Activated T-cell treated with anti-CD3 and anti-CD28 coated beads, Interleukin-2, amount 50 U/mL, for 72 hours (primary cell): ENCODE results near the gene ATP10A. TPM values are rescaled to one million over a fixed set of nuclear protein-coding genes. Genes with fewer than 3 reads are reported as not detected.

Source experiments
- ATAC-seq, 2 donors: fragments of 150-1000 bp; cut with Tn5 transposase; replicated peaks in 1 of 2; 2 replicates each; pipeline ENCODE4 v1.10.0; 2021; ENCODE audit warnings: moderate library complexity in 2 of 2, mild to moderate bottlenecking in 1 of 2
- DNase-seq, 2 donors: peaks; one replicate each; pipeline ENCODE4 v3.0.0; 2021 to 2022; ENCODE audit warnings: mixed read lengths in 1 of 2
- H3K27ac Mint-ChIP-seq: one replicate; pipeline ENCODE4 v1.8.0; 2022; ENCODE audit warnings: mild to moderate bottlenecking, moderate library complexity, mixed read lengths
- H3K27me3 Mint-ChIP-seq: one replicate; pipeline ENCODE4 v1.8.0; 2022; ENCODE audit warnings: low read depth, mixed read lengths
- H3K36me3 Mint-ChIP-seq, 2 donors: one replicate each; pipeline ENCODE4 v1.8.0; 2022; ENCODE audit warnings: mixed read lengths in 2 of 2, mild to moderate bottlenecking in 1 of 2; ENCODE audit not compliant: insufficient read depth in 2 of 2
- H3K4me1 Mint-ChIP-seq: one replicate; pipeline ENCODE4 v1.8.0; 2022; ENCODE audit warnings: low read depth, mixed read lengths
- H3K4me3 Mint-ChIP-seq, 2 donors: one replicate each; pipeline ENCODE4 v1.8.0; 2022; ENCODE audit warnings: mild to moderate bottlenecking in 2 of 2, mixed read lengths in 2 of 2, moderate library complexity in 2 of 2
- H3K9me3 Mint-ChIP-seq, 2 donors: one replicate each; pipeline ENCODE4 v1.8.0; 2022; ENCODE audit warnings: mixed read lengths in 2 of 2
- total RNA-seq, 2 donors: library from RNA; stranded (reverse); gene quantifications; one replicate each; pipeline ENCODE4 v1.2.3, GENCODE V29; 2022

Gene ATP10A
- total RNA-seq, 2 donors from 2014 or later: 21.9 to 25.6 TPM

DNA sequence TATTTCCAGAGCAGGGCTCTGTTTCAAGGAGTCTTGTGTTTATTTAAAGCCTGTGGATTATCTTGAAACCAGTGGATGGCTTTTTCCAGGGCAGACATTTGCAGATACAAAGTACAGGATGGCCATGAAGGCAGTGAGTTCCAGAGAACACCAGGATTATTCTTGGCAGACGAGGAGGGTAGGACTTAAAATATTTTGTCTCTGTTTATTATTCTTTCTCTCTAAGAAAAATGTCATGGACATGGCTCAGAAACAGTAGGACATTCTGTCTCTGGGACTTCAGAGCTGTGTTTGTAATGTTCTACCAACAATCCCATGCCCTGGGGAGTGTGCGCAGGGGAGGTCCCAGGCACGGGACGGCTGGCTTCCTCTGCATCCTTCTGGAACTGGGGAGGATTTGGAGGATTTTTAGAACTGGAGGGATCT is 125.9 kb downstream of the ATP10A start:
- Mint-ChIP-seq H3K27me3 (no peaks in the 10 kb centered on the region), H3K4me1 (peaks cover 20% of the 10 kb centered on the region), H3K36me3 (peaks cover 0 to 2% of the 10 kb centered on the region in 2 donors), H3K27ac (no peak overlapping the region), H3K4me3 (no peak overlapping the region), H3K9me3 (no peaks in the 10 kb centered on the region)
- no peak for DNase-seq
- no peak for ATAC-seq

DNA sequence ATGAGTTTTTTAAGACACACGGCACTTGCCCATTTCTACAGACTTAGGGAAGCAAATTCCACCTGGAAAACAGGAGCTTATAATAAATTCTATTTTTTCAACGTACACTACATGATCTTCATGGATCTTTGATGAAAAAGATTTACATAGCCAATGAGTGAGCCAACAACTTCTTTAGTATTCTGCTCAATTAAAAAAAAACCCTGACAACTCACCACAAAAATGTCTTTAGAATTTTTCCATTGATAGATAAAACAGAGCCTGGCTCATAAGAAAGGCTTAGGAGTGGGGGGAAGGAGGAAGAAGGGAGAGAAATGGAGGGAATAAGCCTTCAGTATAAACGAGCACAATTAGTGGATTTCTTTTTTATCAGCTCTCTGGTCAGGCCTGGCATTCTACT is 126.7 kb downstream of the ATP10A start:
- ATAC-seq (no peak), DNase-seq (no peak)
- Mint-ChIP-seq H3K4me3 (no peak overlapping the region), H3K9me3 (no peaks in the 10 kb centered on the region), H3K4me1 (peaks cover 20% of the 10 kb centered on the region), H3K27ac (no peak overlapping the region), H3K27me3 (no peaks in the 10 kb centered on the region), H3K36me3 (peaks cover 0 to 2% of the 10 kb centered on the region in 2 donors)

- H3K27ac Mint-ChIP-seq: no peak overlapping the region
- peaks cover 15% of the 10 kb centered on the region for H3K4me1 Mint-ChIP-seq
- H3K4me3 Mint-ChIP-seq: no peak overlapping the region
- H3K9me3 Mint-ChIP-seq: no peaks in the 10 kb centered on the region
- peaks cover 0 to 2% of the 10 kb centered on the region in 2 donors for H3K36me3 Mint-ChIP-seq
- DNase-seq (no peak), ATAC-seq (no peak)
- no peaks in the 10 kb centered on the region for H3K27me3 Mint-ChIP-seq
Measured at GRCh38 chr15:25735550-25736384, 127.4 kb downstream of the ATP10A start.

DNA sequence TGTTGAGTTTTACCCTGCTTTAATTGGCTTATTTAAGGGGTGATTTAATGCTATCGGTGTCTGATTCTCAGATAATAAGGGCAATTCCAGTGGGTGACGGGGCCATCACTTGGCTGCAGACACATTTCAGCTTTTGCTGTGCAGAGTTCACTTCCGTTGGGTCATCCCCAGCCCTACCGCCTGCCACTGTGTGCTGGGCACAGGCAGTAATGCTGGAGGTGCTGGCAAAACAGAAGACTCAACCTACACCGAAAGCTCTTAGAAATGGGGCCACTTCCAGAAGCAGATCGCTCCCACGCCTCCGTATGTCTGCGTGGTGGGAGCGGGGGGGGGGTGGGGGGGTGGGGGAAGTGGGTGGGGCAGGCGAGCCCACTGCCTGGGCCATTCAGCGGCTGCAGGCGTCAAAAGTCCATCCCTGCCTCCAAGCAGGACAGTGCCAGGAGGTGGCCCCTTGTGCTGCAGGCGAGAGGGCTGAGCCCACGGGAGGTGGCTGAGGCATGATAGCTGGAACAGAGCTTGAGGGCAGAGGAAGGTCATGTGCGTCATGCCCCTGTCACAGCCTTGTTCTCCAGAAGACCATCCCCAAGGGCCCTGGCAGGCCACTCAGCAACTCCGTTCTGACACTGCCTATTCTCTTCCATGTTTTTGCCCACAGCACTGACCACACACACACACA is 128.3 kb downstream of the ATP10A start:
- Mint-ChIP-seq H3K27ac (no peak overlapping the region), H3K27me3 (no peaks in the 10 kb centered on the region), H3K9me3 (no peaks in the 10 kb centered on the region), H3K4me3 (no peak overlapping the region), H3K4me1 (peaks cover 6% of the 10 kb centered on the region), H3K36me3 (peaks cover 0 to 2% of the 10 kb centered on the region in 2 donors)
- no peak for ATAC-seq
- no peak for DNase-seq

- no peaks in the 10 kb centered on the region for H3K9me3 Mint-ChIP-seq
Measured at GRCh38 chr15:25733856-25734679, 129.1 kb downstream of the ATP10A start.

GRCh38 chr15:25733036-25733855 is 129.9 kb downstream of the ATP10A start:
- no peak for DNase-seq
- H3K4me3 Mint-ChIP-seq: no peak overlapping the region
- no peaks in the 10 kb centered on the region for H3K9me3 Mint-ChIP-seq
- no peak for ATAC-seq
- H3K27me3 Mint-ChIP-seq: no peaks in the 10 kb centered on the region
- no peaks in the 10 kb centered on the region for H3K4me1 Mint-ChIP-seq
- no peak overlapping the region for H3K27ac Mint-ChIP-seq
- peaks cover 0 to 2% of the 10 kb centered on the region in 2 donors for H3K36me3 Mint-ChIP-seq

More at GRCh38 chr15:25733856-25734679, 129.1 kb downstream of the ATP10A start:
- DNase-seq (no peak), ATAC-seq (no peak)
- Mint-ChIP-seq H3K27me3 (no peaks in the 10 kb centered on the region), H3K4me3 (no peak overlapping the region), H3K4me1 (no peaks in the 10 kb centered on the region), H3K36me3 (peaks cover 0 to 2% of the 10 kb centered on the region in 2 donors), H3K27ac (no peak overlapping the region)

DNA sequence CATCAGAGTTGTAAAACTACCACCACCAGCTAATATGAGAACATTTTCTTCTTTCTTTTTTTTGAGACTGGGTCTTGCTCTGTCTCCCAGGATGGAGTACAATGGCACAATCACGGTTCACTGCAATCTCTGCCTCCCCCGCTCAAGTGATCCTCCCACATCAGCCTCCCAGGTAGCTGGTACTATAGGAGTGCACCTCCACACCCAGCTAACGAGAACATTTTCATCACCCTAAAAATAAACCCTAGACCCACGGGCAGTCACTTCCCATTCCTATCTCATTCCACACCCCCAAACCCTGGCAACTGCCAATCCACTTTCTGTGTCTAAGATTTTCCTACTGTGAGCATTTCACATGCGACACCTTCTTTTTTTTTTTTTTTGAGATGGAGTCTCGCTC is 130.9 kb downstream of the ATP10A start:
- no peaks in the 10 kb centered on the region for H3K4me1 Mint-ChIP-seq
- no peaks in the 10 kb centered on the region for H3K9me3 Mint-ChIP-seq
- ATAC-seq (no peak), DNase-seq (no peak)
- no peak overlapping the region for H3K4me3 Mint-ChIP-seq
- H3K27me3 Mint-ChIP-seq: no peaks in the 10 kb centered on the region
- H3K36me3 Mint-ChIP-seq: peaks cover 0 to 2% of the 10 kb centered on the region in 2 donors
- no peak overlapping the region for H3K27ac Mint-ChIP-seq

GRCh38 chr15:25731411-25731810 is 131.7 kb downstream of the ATP10A start:
- no peak overlapping the region for H3K27ac Mint-ChIP-seq
- no peaks in the 10 kb centered on the region for H3K9me3 Mint-ChIP-seq
- H3K4me3 Mint-ChIP-seq: no peak overlapping the region
- ATAC-seq (no peak), DNase-seq (no peak)
- no peaks in the 10 kb centered on the region for H3K4me1 Mint-ChIP-seq
- H3K36me3 Mint-ChIP-seq: peaks cover 0 to 2% of the 10 kb centered on the region in 2 donors
- no peaks in the 10 kb centered on the region for H3K27me3 Mint-ChIP-seq

DNA sequence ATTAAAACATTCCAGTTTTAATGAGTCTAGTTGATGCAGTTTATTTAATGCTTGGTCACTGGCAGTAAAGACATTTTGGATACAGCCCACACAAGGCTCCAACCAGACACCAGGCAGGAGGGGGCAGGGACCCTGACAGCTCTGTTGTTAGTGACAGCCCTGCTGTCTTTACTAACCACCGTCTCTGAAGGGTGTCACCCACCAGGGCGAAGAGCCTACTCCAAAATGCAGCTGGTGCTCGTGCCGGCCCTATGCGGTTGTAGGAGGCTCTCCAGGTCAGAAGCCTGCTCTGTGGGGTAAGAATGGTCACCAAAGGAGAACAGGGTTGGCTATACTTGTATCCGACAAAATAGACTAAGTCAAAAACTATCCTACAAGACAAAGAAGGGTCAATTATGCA is 132.2 kb downstream of the ATP10A start:
- Mint-ChIP-seq H3K36me3 (peaks cover 0 to under 1% of the 10 kb centered on the region in 2 donors), H3K9me3 (no peaks in the 10 kb centered on the region), H3K27ac (no peak overlapping the region), H3K27me3 (no peaks in the 10 kb centered on the region), H3K4me1 (no peaks in the 10 kb centered on the region), H3K4me3 (no peak overlapping the region)
- ATAC-seq (no peak), DNase-seq (no peak)

DNA sequence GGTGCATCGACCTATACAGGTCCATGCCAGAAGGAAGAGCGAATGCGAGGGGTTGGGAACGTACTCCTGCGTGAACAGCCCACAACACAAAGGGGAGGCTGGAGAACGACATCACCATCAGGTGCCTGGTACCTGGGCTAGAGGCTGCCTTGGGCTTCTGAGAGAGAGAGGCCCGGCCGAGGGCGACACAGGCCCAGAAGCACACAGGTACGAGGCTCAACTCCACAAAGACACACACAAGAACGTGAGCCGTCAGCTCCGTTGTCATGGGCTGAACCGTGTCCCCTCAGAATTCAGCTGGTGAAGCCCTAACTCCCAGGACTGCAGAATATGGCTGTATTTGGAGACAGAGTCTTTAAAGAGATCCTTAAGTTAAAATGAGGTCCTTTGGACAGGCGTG is 134.3 kb downstream of the ATP10A start:
- Mint-ChIP-seq H3K36me3 (peaks cover 0 to 4% of the 10 kb centered on the region in 2 donors), H3K27me3 (no peaks in the 10 kb centered on the region), H3K4me3 (no peak overlapping the region), H3K9me3 (no peaks in the 10 kb centered on the region), H3K27ac (no peak overlapping the region), H3K4me1 (no peaks in the 10 kb centered on the region)
- ATAC-seq (no peak), DNase-seq (no peak)

DNA sequence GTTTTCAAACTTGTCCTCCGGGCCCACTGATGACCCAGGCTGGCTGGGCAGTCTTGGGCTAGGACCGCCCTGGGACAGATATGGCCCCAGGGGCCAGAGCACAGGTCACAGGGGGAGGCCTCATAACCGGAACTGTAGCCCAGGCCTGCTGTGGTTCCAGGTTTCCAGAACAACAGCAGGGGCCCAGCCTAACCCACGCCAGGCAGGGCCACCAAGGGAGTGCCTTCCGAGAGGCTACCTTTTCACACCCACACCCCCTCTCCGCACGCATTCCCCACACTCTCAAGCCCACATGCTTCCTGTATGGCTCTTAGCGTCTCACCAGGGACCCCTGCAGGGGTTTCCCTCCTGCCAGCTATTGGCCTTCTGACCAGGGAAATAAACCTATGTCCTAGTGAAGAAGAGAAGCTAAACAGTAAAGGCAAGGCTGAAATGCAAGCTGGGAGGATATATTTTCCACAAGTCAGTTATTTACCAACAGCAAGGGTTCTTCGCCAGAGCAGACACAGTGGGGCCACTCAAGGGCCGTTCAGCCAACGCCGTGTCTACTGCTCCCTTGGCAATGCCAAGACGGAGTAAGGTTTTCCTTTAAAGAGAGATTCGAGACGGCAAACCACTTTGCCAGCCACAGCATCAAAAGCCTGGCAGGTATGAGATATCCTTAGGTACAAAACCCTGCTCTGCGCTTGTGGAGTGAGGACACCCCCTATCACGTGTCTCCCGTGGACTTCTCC is 135.1 kb downstream of the ATP10A start:
- Mint-ChIP-seq H3K27me3 (no peaks in the 10 kb centered on the region), H3K36me3 (peaks cover 0 to 4% of the 10 kb centered on the region in 2 donors), H3K27ac (no peak overlapping the region), H3K4me1 (no peaks in the 10 kb centered on the region), H3K9me3 (no peaks in the 10 kb centered on the region), H3K4me3 (no peak overlapping the region)
- ATAC-seq: no peak
- DNase-seq: no peak

DNA sequence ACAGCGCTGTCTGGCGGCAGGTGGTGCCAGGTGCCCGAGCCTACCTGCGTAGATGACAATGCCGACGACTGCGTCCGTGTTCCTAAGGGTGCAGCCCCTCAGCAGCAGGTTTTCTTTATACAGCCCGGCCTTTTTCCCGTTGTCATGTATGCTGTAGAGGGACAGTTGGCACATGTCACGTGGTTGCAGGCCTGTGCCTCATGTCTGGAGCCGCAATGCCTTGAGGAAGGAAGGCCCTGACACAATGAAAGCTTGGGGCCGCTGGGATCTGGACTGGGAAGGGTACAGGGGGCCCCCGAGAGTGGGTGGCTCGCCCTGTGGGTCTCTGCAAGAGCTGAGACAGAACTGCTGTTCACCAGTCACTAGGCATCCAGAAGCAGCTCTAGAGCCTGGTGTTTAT is 136.0 kb downstream of the ATP10A start:
- Mint-ChIP-seq H3K27me3 (no peaks in the 10 kb centered on the region), H3K27ac (no peak overlapping the region), H3K4me3 (no peak overlapping the region), H3K9me3 (no peaks in the 10 kb centered on the region), H3K4me1 (no peaks in the 10 kb centered on the region), H3K36me3 (peaks cover 0 to 4% of the 10 kb centered on the region in 2 donors)
- DNase-seq: no peak
- ATAC-seq: no peak
